ENCODE results near the gene COX19. TPM values are rescaled to one million over a fixed set of nuclear protein-coding genes. Genes with fewer than 3 reads are reported as not detected.

COX19 gene
- total and polyA plus RNA-seq, 2 donors (not counting 3 experiments of a cell fraction or from before 2014, with no cell fraction given): 6.8 to 10.6 TPM

- POLR2A ChIA-PET: interaction anchor here (1.2 kb wide), 1 partner anchor 9 kb away, joined by 3 read pairs; no protein-coding TSS in a partner anchor
- no peak for FAIRE-seq
- H3K9me1 ChIP-seq (replicated peaks; ENCODE audit: control insufficient read depth, extremely low read depth, insufficient read depth, low read length): no peaks in the 10 kb centered on the region
These were observed 17.7 kb downstream of the COX19 start for GRCh38 chr7:957418-958220.

More at GRCh38 chr7:957418-958220, 17.7 kb downstream of the COX19 start:
- no TSS peak for BruUV-seq (replicated peaks)
- H3K4me2 ChIP-seq (ENCODE audit: insufficient read depth, low read length): no peak overlapping the region
- H3K4me3 ChIP-seq (replicated peaks in 1 of 3; ENCODE audit: insufficient read depth in 1 of 3, low read depth in 1 of 3, low read length in 3 of 3): no peak overlapping the region
- H3K4me1 ChIP-seq (ENCODE audit: control insufficient read depth, extremely low read depth, insufficient read depth, low read length): no peaks in the 10 kb centered on the region
- H3K79me2 ChIP-seq (ENCODE audit: control insufficient read depth, insufficient read depth, low read length): no peaks in the 10 kb centered on the region
- dilution Hi-C loops (cut with MboI; ENCODE audit: extremely low pct_ligation_motif_present, low sequenced_read_pairs): no loop called here
- TF ChIP-seq GATA2 (IDR thresholded peaks at IDR 0.05; ENCODE audit: insufficient read depth, insufficient read length, low read depth, low read length) (no peak), EZH2 (IDR thresholded peaks at IDR 0.05; ENCODE audit: borderline replicate concordance, low read depth, low read length, severe bottlenecking) (no peak), POLR2A (IDR thresholded peaks at IDR 0.05; ENCODE audit: low read depth, low read length) (no peak), CTCF (IDR thresholded peaks at IDR 0.05; ENCODE audit: extremely low read depth in 1 of 2, insufficient read depth in 1 of 2, low read depth in 1 of 2, low read length in 2 of 2) (no peak), JUN (IDR thresholded peaks at IDR 0.05; ENCODE audit: borderline replicate concordance, insufficient read depth, insufficient read length, low read depth) (no peak), MAX (IDR thresholded peaks at IDR 0.05; ENCODE audit: insufficient read depth, insufficient read length) (no peak), FOS (IDR thresholded peaks at IDR 0.05; ENCODE audit: borderline replicate concordance, insufficient read depth, low read length) (no peak), POLR2AphosphoS5 (IDR thresholded peaks at IDR 0.05; ENCODE audit: insufficient read depth, low read depth, low read length) (no peak), MYC (IDR thresholded peaks at IDR 0.05; ENCODE audit: low read depth, low read length) (no peak)
- no peak overlapping the region for H3K9ac ChIP-seq (replicated peaks; ENCODE audit: extremely low read depth, insufficient read depth, low read length)
- peaks cover 2 to 4% of the 10 kb centered on the region in 2 experiments for H3K27me3 ChIP-seq (ENCODE audit: control insufficient read depth in 2 of 2, insufficient read depth in 2 of 2, low read length in 2 of 2)
- H3K9me3 ChIP-seq (replicated peaks; ENCODE audit: control insufficient read depth, insufficient read depth, low read length): no peaks in the 10 kb centered on the region
- H4K20me1 ChIP-seq (replicated peaks; ENCODE audit: control insufficient read depth, extremely low read depth, insufficient read depth, low read length): no peaks in the 10 kb centered on the region
- CTCF ChIA-PET: interaction anchor here (1.5 kb wide), 1 partner anchor 15 kb away, joined by 4 read pairs; no protein-coding TSS in a partner anchor
- intact Hi-C loops (cut with micrococcal nuclease): no loop called here
- no peak overlapping the region for H3K27ac ChIP-seq (ENCODE audit: insufficient read depth, low read depth, low read length)
- no peaks in the 10 kb centered on the region for H3K36me3 ChIP-seq (ENCODE audit: control insufficient read depth in 2 of 2, extremely low read depth in 1 of 2, insufficient read depth in 2 of 2, low read length in 2 of 2)
- DNase-seq (ENCODE audit: low read depth, low spot score): no peak
- no peak overlapping the region for H2AFZ ChIP-seq (ENCODE audit: low read depth, low read length)
